Epithelial cell of proximal tubule (primary cell): ENCODE measurements around the gene PFN4. TPM values are rescaled to one million over a fixed set of nuclear protein-coding genes. Genes with fewer than 3 reads are reported as not detected.

Source experiments
- DNase-seq: peaks from one replicate; pipeline ENCODE4 v3.0.0-alpha.2; 2011; ENCODE audit warnings: low read depth
- H3K4me3 ChIP-seq: 2 replicates; pipeline ENCODE4 v1.5.1; 2011; ENCODE audit warnings: low read depth, mild to moderate bottlenecking, low read length
- CTCF ChIP-seq: conservative IDR thresholded peaks from 2 replicates; pipeline ENCODE4 v1.5.1; 2012; ENCODE audit warnings: low read depth, mild to moderate bottlenecking, low read length
- total RNA-seq: library from RNA; depleted of rRNA; stranded (reverse); fragments of >200 nt; gene quantifications from 2 replicates; pipeline ENCODE4 v1.2.3, GENCODE V29; 2015

Gene PFN4
- total RNA-seq, 1 donor from 2014 or later: not detected

GRCh38 chr2:24075259-24075658, 47.9 kb downstream of the PFN4 start:
- peak overlapping the region; percentile 90 for H3K4me3 ChIP-seq
- no peak for DNase-seq
- TF ChIP-seq CTCF: no peak

DNA sequence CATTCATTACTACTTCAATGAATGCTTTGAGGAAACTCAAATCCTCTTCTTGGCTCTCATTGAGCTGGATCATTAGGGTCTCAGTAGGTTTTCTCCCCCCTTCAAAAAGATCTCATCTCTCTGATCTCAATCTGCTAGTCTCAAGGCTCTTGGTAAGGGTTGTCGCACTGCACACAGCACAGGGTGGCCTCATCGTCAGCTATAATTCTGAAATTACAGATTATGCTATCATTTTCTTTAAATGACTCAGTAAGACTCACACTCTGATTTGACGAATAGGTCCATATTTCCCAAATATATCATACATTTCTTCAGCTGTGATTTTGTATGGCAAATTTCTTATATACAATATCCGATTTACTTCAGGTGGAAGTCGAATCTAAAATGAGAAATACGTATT, 49.3 kb downstream of the PFN4 start:
- no peak for DNase-seq
- no peak overlapping the region for H3K4me3 ChIP-seq
- no peak for TF ChIP-seq CTCF

GRCh38 chr2:24072259-24072658, 50.9 kb downstream of the PFN4 start:
- no peak for TF ChIP-seq CTCF
- no peak for DNase-seq
- H3K4me3 ChIP-seq: no peak overlapping the region

DNA sequence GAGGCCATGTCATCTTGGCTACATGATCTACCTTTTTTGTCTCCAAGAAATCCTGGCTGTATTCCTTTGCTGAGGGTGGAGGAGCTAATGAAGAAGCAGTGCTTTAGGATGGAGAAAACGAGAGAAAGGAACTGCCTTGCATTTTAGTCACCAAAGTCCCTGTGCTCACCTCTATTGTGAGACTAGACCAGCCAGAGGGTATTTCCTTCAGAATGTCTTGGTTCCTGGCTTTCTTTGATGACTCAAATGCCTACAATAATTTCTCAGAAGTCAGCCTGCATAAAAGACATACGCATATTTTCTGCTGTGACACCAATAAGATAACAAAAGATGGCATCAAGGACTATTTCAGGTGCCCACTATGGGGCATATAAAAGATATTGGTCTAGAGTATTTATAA, 57.8 kb downstream of the PFN4 start:
- no peak overlapping the region for H3K4me3 ChIP-seq
- DNase-seq: no peak
- no peak for TF ChIP-seq CTCF

Other genes starting within 250 kb of the PFN4 start
- 4.5 and 5.2 TPM in 2 replicates for gene ATAD2B, start 196.2 kb downstream of the PFN4 start, total RNA-seq
- 12.3 and 13.4 TPM in 2 replicates for gene UBXN2A, start 182.9 kb downstream of the PFN4 start, total RNA-seq
- gene MFSD2B, start 113.2 kb downstream of the PFN4 start, total RNA-seq: 0.06 and 0.43 TPM in 2 replicates
- gene WDCP, start 75.9 kb downstream of the PFN4 start, total RNA-seq: 7.7 and 13.8 TPM in 2 replicates
- gene FKBP1B, start 73.6 kb downstream of the PFN4 start, total RNA-seq: 12.4 and 20.6 TPM in 2 replicates
- 159 and 226 TPM in 2 replicates for gene SF3B6, start 47.0 kb downstream of the PFN4 start, total RNA-seq
- gene TP53I3, start 38.5 kb downstream of the PFN4 start, total RNA-seq: 36.5 and 46.0 TPM in 2 replicates
- gene FAM228B, start 135 bp upstream of the PFN4 start, total RNA-seq: 2.7 and 4.8 TPM in 2 replicates
- gene FAM228A, start 51.7 kb upstream of the PFN4 start, total RNA-seq: 0.43 TPM in 1 of 2 replicates, not detected in the other
- 14.1 and 15.1 TPM in 2 replicates for gene ITSN2, start 237.2 kb upstream of the PFN4 start, total RNA-seq